ENCODE measurements around the gene RAB1A. TPM values are rescaled to one million over a fixed set of nuclear protein-coding genes. Genes with fewer than 3 reads are reported as not detected.
"Not testable (repeated sequence)": the region's sequence is repeated elsewhere in the genome, so short reads cannot be mapped to it uniquely, and the experiment has no call there.

Gene RAB1A
- polyA plus RNA-seq, 2 of the 4 experiments (the other 2 are of a cell fraction) = 308 to 417 TPM

DNA sequence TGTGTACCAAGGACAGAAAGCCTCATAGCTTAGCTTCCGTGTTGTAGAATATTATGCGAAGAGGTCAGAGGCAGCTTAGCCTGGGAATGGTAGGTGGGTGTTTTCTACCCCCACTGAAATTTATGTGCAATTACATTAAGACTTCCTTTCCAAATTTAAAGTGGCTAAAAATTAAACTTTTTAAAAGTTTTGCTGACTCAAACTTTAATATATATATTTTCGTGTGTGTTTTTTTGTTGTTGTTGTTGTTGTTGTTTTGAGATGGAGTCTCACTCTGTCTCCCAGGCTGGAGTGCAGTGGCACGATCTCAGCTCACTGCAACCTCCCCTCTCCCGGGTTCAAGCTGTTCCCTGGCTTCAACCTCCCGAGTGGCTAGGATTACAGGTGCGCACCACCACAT, 4.3 kb upstream of the RAB1A start:
- DNase-seq (ENCODE audit: low read depth in 1 of 2, low spot score in 1 of 2) = no peak
- Histone ChIP-seq H3K4me3 (no peak overlapping the region), H3K27ac (no peak overlapping the region), H3K4me1 (peaks cover 5% of the 10 kb centered on the region; the same call in 2 of the 3 replicates), H3K9me3 (no peaks in the 10 kb centered on the region), H3K4me2 (no peak overlapping the region)
- ChIA-PET POLR2A (no interaction called here), CTCF (interaction anchor here (0.7 to 4.6 kb wide), 9 partner anchors 10 to 75 kb away, joined by 3 to 29 read pairs (median 4); no protein-coding TSS in a partner anchor)
- WGBS (ENCODE audit: missing lambda C conversion rate) = 90% methylated on average over 7 of the region's 7 CpGs
- no peak for FAIRE-seq
- ATAC-seq = no peak
- no peak for TF ChIP-seq RARB (CRISPR knock-in tag; IDR thresholded peaks at IDR 0.05)
- TF ChIP-seq, protein P1, sequence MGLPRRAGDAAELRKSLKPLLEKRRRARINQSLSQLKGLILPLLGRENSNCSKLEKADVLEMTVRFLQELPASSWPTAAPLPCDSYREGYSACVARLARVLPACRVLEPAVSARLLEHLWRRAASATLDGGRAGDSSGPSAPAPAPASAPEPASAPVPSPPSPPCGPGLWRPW (IDR thresholded peaks at IDR 0.05) = no peak
- TF ChIP-seq NPAS2 (CRISPR knock-in tag; IDR thresholded peaks at IDR 0.05; ENCODE audit: borderline replicate concordance) = no peak
- no peak for TF ChIP-seq JUN (IDR thresholded peaks at IDR 0.05)
- no peak for TF ChIP-seq CHD2 (IDR thresholded peaks at IDR 0.05; ENCODE audit: low read length, partially characterized antibody)
- no peak for TF ChIP-seq KDM1A (IDR thresholded peaks at IDR 0.05; ENCODE audit: low read depth)
- no peak for TF ChIP-seq POLR2A (IDR thresholded peaks at IDR 0.05; ENCODE audit: low read length)
- TF ChIP-seq PHF8 (IDR thresholded peaks at IDR 0.05; ENCODE audit: borderline replicate concordance, low read depth) = no peak
- no peak for TF ChIP-seq ESRRA (IDR thresholded peaks at IDR 0.05; ENCODE audit: borderline replicate concordance, low read length)
- no peak for TF ChIP-seq NR3C1 (IDR thresholded peaks at IDR 0.05)
- TF ChIP-seq TFCP2L1 (CRISPR knock-in tag; IDR thresholded peaks at IDR 0.05) = no peak
- TF ChIP-seq GATA3 (IDR thresholded peaks at IDR 0.05; ENCODE audit: borderline replicate concordance) = no peak

DNA sequence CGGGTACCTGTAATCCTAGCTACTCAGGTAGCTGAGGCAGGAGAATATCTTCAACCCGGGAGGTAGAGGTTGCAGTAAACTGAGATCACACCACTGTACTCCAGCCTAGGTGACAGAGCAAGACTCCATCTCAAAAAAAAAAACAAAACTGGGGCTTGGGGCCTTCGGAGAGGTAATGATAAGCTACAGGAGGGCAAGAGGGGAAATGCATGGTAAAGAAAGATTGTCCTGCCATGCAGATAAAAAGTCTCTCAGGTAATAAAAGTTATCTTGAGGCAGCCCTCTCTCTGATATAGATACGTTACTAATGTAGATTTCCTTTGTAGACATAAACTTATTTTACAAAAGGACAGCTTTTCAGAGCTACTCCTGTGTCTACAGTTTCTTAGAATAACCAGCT, 3.7 kb upstream of the RAB1A start:
- Histone ChIP-seq H3K27ac (no peak overlapping the region), H3K9me3 (no peaks in the 10 kb centered on the region), H3K4me1 (peaks cover 6% of the 10 kb centered on the region; the same call in 2 of the 3 replicates), H3K4me2 (no peak overlapping the region), H3K4me3 (no peak overlapping the region)
- ATAC-seq (no peak), FAIRE-seq (no peak), DNase-seq (ENCODE audit: low read depth in 1 of 2, low spot score in 1 of 2) (no peak)
- CTCF ChIA-PET = interaction anchor here (0.8 to 4.6 kb wide), 8 partner anchors 11 to 132 kb away, joined by 3 to 29 read pairs (median 3); no protein-coding TSS in a partner anchor
- TF ChIP-seq FOXS1 (CRISPR knock-in tag; IDR thresholded peaks at IDR 0.05) (no peak), RAD21 (conservative IDR thresholded peaks at IDR 0.05 in 1 of 2, IDR thresholded peaks at IDR 0.05 in 1 of 2) (no peak), HOXB5 (CRISPR knock-in tag; IDR thresholded peaks at IDR 0.05) (no peak), RCOR1 (IDR thresholded peaks at IDR 0.05; ENCODE audit: low read depth, low read length) (no peak), MAX (IDR thresholded peaks at IDR 0.05) (no peak), CBX8 (IDR thresholded peaks at IDR 0.05) (no peak), NFE2L2 (conservative IDR thresholded peaks at IDR 0.05; ENCODE audit: low read length) (no peak), KDM5A (IDR thresholded peaks at IDR 0.05) (no peak), PHF8 (IDR thresholded peaks at IDR 0.05; ENCODE audit: borderline replicate concordance, low read depth) (no peak)
- TF ChIP-seq, protein P1 (IDR thresholded peaks at IDR 0.05) = no peak
- TF ChIP-seq, protein P2, sequence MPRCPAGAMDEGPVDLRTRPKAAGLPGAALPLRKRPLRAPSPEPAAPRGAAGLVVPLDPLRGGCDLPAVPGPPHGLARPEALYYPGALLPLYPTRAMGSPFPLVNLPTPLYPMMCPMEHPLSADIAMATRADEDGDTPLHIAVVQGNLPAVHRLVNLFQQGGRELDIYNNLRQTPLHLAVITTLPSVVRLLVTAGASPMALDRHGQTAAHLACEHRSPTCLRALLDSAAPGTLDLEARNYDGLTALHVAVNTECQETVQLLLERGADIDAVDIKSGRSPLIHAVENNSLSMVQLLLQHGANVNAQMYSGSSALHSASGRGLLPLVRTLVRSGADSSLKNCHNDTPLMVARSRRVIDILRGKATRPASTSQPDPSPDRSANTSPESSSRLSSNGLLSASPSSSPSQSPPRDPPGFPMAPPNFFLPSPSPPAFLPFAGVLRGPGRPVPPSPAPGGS (IDR thresholded peaks at IDR 0.05) = no peak
- WGBS (ENCODE audit: missing lambda C conversion rate) = 77% methylated on average over 4 of the region's 4 CpGs
- POLR2A ChIA-PET = no interaction called here

- H3K27ac ChIP-seq; H3K4me2 ChIP-seq; DNase-seq (ENCODE audit: low read depth in 1 of 2, low spot score in 1 of 2); H3K4me3 ChIP-seq; H3K9me3 ChIP-seq; FAIRE-seq; ATAC-seq: not testable (repeated sequence)
- WGBS (ENCODE audit: missing lambda C conversion rate) = 89% methylated on average over 15 of the region's 15 CpGs
- POLR2A ChIA-PET = interaction anchor here (0.7 kb wide), 1 partner anchor 96 kb away, joined by 4 read pairs; no protein-coding TSS in a partner anchor
- CTCF ChIA-PET = interaction anchor here (0.8 to 4.6 kb wide), 8 partner anchors 9 to 132 kb away, joined by 3 to 29 read pairs (median 3); no protein-coding TSS in a partner anchor
- peaks cover 13% of the 10 kb centered on the region; the same call in 2 of the 3 replicates for H3K4me1 ChIP-seq
These were observed 3.0 kb upstream of the RAB1A start for GRCh38 chr2:65132930-65133329.

Measured in A549 (cell line).